ENCODE measurements around the gene FARS2.

DNA sequence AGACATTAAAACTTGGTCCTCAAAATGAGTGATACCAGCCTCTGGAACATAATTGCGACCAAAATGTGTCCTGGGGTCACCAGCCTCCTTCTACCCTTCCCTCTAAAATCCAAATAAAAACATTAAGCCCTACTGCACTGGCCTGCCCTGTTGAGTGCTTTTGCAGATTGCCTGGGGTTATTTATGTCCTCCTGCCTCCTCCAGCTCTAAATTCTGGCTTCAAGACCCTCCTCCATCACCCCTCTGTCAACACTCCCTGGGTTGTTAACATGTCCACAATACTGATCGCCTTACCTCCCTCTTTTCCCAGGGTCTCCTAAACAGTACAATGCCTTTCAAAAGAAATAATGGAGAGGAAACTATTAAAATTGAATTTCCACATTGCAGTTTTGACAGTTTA lies 418.0 kb downstream of the FARS2 start:
- TF ChIP-seq, protein P1, sequence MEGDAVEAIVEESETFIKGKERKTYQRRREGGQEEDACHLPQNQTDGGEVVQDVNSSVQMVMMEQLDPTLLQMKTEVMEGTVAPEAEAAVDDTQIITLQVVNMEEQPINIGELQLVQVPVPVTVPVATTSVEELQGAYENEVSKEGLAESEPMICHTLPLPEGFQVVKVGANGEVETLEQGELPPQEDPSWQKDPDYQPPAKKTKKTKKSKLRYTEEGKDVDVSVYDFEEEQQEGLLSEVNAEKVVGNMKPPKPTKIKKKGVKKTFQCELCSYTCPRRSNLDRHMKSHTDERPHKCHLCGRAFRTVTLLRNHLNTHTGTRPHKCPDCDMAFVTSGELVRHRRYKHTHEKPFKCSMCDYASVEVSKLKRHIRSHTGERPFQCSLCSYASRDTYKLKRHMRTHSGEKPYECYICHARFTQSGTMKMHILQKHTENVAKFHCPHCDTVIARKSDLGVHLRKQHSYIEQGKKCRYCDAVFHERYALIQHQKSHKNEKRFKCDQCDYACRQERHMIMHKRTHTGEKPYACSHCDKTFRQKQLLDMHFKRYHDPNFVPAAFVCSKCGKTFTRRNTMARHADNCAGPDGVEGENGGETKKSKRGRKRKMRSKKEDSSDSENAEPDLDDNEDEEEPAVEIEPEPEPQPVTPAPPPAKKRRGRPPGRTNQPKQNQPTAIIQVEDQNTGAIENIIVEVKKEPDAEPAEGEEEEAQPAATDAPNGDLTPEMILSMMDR (optimal IDR thresholded peaks at IDR 0.05 in 1 of 3, IDR thresholded peaks at IDR 0.05 in 1 of 3, conservative IDR thresholded peaks at IDR 0.05 in 1 of 3; ENCODE audit: extremely low read depth in 1 of 3, insufficient read depth in 2 of 3, low read length in 3 of 3), result no peak
- TF ChIP-seq EZH2 (IDR thresholded peaks at IDR 0.05; ENCODE audit: low read length), result no peak
